Mesendoderm (in vitro differentiated cells): ENCODE data around the gene UFM1.

Source experiments
- DNase-seq: peaks from one replicate; pipeline ENCODE4 v3.0.0; 2013
- H2AK5ac ChIP-seq: 2 replicates; pipeline ENCODE4 v1.6.1; 2013; ENCODE audit warnings: low read length, inconsistent platforms
- H2BK120ac ChIP-seq: 2 replicates; pipeline ENCODE4 v1.6.1; 2013; ENCODE audit warnings: low read depth, mild to moderate bottlenecking, low read length, moderate library complexity, mixed read lengths
- H2BK15ac ChIP-seq: replicated peaks from 2 replicates; pipeline ENCODE4 v1.6.1; 2013; ENCODE audit warnings: low read depth, mild to moderate bottlenecking, moderate library complexity
- H2BK5ac ChIP-seq: 2 replicates; pipeline ENCODE4 v1.6.1; 2013; ENCODE audit warnings: low read length, inconsistent platforms
- H3K18ac ChIP-seq: 2 replicates; pipeline ENCODE4 v1.6.1; 2013; ENCODE audit warnings: mild to moderate bottlenecking, low read length, mixed read lengths
- H3K23ac ChIP-seq: one replicate; pipeline ENCODE4 v1.6.1; 2013; ENCODE audit warnings: low read length
- H3K27ac ChIP-seq: 2 replicates; pipeline ENCODE4 v1.5.1; 2013; ENCODE audit warnings: low read depth, mild to moderate bottlenecking, inconsistent platforms, low read length, moderate library complexity
- H3K27me3 ChIP-seq: 2 replicates; pipeline ENCODE4 v1.6.1; 2013; ENCODE audit warnings: low read length, control low read depth, mild to moderate bottlenecking, inconsistent platforms; ENCODE audit not compliant: insufficient read depth, poor library complexity
- H3K36me3 ChIP-seq: 2 replicates; pipeline ENCODE4 v1.6.1; 2013; ENCODE audit warnings: low read length, inconsistent platforms; ENCODE audit not compliant: control insufficient read depth, insufficient read depth
- H3K4ac ChIP-seq: one replicate; pipeline ENCODE4 v1.6.1; 2013; ENCODE audit warnings: low read depth, mild to moderate bottlenecking, low read length, moderate library complexity
- H3K4me1 ChIP-seq: 2 replicates; pipeline ENCODE4 v1.6.1; 2013; ENCODE audit warnings: low read depth, low read length, inconsistent platforms; ENCODE audit not compliant: control insufficient read depth
- H3K4me2 ChIP-seq: 2 replicates; pipeline ENCODE4 v1.6.1; 2013; ENCODE audit warnings: low read length
- H3K4me3 ChIP-seq: 2 replicates; pipeline ENCODE4 v1.5.1; 2013; ENCODE audit warnings: mild to moderate bottlenecking, low read length
- H3K56ac ChIP-seq: one replicate; pipeline ENCODE4 v1.6.1; 2013; ENCODE audit warnings: low read length
- H3K79me1 ChIP-seq: 2 replicates; pipeline ENCODE4 v1.6.1; 2013; ENCODE audit warnings: low read length, inconsistent platforms
- H3K79me2 ChIP-seq: 2 replicates; pipeline ENCODE4 v1.6.1; 2013; ENCODE audit warnings: mild to moderate bottlenecking, low read length; ENCODE audit not compliant: control insufficient read depth, insufficient read depth
- H3K9ac ChIP-seq: 2 replicates; pipeline ENCODE4 v1.6.1; 2013; ENCODE audit warnings: low read length, inconsistent platforms
- H4K5ac ChIP-seq: one replicate; pipeline ENCODE4 v1.6.1; 2013; ENCODE audit warnings: low read length
- H4K8ac ChIP-seq: one replicate; pipeline ENCODE4 v1.6.1; 2013; ENCODE audit warnings: low read depth, mild to moderate bottlenecking, control low read depth, low read length, moderate library complexity
- WGBS: extraction: QIAGEN DNeasy Blood & Tissue Kit; methylation state at CpG from one replicate; pipeline ENCODE4 v1.1.7; 2013; ENCODE audit warnings: low lambda C conversion rate, missing lambda C conversion rate; ENCODE audit not compliant: insufficient coverage; ENCODE audit errors: extremely low coverage; 5-methylcytosine and 5-hydroxymethylcytosine counted together

The UFM1 gene

DNA sequence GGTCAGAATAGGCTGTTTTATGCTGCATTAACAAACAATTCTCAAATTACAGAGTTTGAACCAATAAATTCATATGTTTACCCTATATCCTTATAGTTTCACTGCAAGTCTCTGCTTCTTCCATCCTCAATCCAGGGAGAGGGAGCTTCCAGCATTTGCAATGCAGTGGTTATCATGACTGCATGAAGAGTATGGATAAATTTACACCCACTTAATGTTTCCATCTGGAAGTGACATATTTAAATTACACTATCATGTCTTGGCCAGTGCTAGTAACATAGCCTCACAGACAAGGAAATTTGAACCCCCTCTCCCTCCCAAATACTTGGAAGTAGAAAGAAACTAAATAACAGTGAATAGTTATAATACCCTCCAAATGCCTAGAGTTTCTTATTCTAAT lies 33.5 kb upstream of the UFM1 start:
- Histone ChIP-seq H3K18ac (no peak overlapping the region), H2BK120ac (no peak overlapping the region), H3K9ac (no peak overlapping the region), H3K27me3 (no peaks in the 10 kb centered on the region), H3K79me2 (no peaks in the 10 kb centered on the region), H3K27ac (no peak overlapping the region), H2AK5ac (no peak overlapping the region), H3K4me2 (no peak overlapping the region), H3K4me1 (no peaks in the 10 kb centered on the region), H3K4me3 (no peak overlapping the region), H3K56ac (no peak overlapping the region), H4K5ac (no peak overlapping the region), H3K36me3 (no peaks in the 10 kb centered on the region), H2BK15ac (no peak overlapping the region), H2BK5ac (no peak overlapping the region), H3K4ac (no peak overlapping the region), H3K79me1 (no peaks in the 10 kb centered on the region), H3K23ac (no peak overlapping the region), H4K8ac (no peak overlapping the region)
- no peak for DNase-seq

DNA sequence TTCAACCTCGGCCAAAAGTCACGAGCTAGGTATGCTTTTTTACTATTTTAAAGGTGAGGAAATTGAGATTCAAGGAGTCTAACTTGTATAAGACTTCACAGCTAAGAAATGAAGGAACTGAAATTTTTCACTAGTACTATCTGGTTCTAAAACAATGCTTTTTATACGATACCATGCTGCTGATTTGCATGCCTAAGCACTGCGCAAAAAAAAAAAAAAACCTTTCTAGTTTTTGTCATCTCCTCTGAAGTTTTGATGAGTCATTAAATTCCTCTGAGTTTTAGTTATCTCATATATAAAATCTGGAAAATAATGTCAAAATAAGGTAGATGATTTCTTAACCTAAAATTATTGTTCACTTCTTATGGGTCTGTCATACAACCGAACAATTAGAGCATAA lies 28.0 kb upstream of the UFM1 start:
- H3K4me3 ChIP-seq, result no peak overlapping the region
- no peak overlapping the region for H3K27ac ChIP-seq
- no CpG with 5 or more reads among the region's 5 CpGs for WGBS
- H4K8ac ChIP-seq, result no peak overlapping the region
- H3K4ac ChIP-seq, result no peak overlapping the region
- no peak overlapping the region for H3K18ac ChIP-seq
- H2BK15ac ChIP-seq, result no peak overlapping the region
- no peak overlapping the region for H3K23ac ChIP-seq
- H2AK5ac ChIP-seq, result no peak overlapping the region
- no peak overlapping the region for H3K56ac ChIP-seq
- no peak overlapping the region for H3K4me2 ChIP-seq
- H3K79me2 ChIP-seq, result no peaks in the 10 kb centered on the region
- H2BK120ac ChIP-seq, result no peak overlapping the region
- H2BK5ac ChIP-seq, result no peak overlapping the region
- H4K5ac ChIP-seq, result no peak overlapping the region
- no peak for DNase-seq
- no peak overlapping the region for H3K9ac ChIP-seq
- H3K79me1 ChIP-seq, result no peaks in the 10 kb centered on the region
- H3K27me3 ChIP-seq, result no peaks in the 10 kb centered on the region
- H3K36me3 ChIP-seq, result no peaks in the 10 kb centered on the region
- no peaks in the 10 kb centered on the region for H3K4me1 ChIP-seq

DNA sequence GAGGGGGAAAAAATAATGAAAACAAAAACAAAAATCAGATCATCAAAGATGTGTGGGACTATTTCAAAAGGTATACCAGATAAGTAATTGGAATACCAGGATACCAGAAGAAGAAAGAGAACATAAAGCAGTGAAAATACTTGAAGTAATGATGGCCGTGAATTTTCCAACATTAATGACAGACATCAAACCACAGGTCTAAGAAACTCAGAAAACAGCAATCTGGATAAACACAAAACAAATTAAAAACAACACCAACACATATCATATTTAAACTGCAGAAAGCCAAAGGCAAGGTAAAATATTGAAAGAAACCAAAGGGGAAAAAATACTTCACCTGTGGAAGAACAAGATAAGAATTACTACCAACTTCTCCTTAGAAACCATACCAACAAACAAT lies 24.2 kb upstream of the UFM1 start:
- no peaks in the 10 kb centered on the region for H3K79me1 ChIP-seq
- no peak overlapping the region for H2BK5ac ChIP-seq
- WGBS, result no CpG with 5 or more reads among the region's 1 CpG
- no peak overlapping the region for H3K4me2 ChIP-seq
- H3K56ac ChIP-seq, result no peak overlapping the region
- H4K8ac ChIP-seq, result no peak overlapping the region
- no peak overlapping the region for H3K27ac ChIP-seq
- H2AK5ac ChIP-seq, result no peak overlapping the region
- no peak overlapping the region for H2BK120ac ChIP-seq
- no peaks in the 10 kb centered on the region for H3K36me3 ChIP-seq
- H3K23ac ChIP-seq, result no peak overlapping the region
- H3K4me1 ChIP-seq, result no peaks in the 10 kb centered on the region
- no peak for DNase-seq
- H3K4ac ChIP-seq, result no peak overlapping the region
- no peak overlapping the region for H3K18ac ChIP-seq
- H3K79me2 ChIP-seq, result no peaks in the 10 kb centered on the region
- H3K9ac ChIP-seq, result no peak overlapping the region
- no peak overlapping the region for H2BK15ac ChIP-seq
- H3K4me3 ChIP-seq, result no peak overlapping the region
- no peak overlapping the region for H4K5ac ChIP-seq
- no peaks in the 10 kb centered on the region for H3K27me3 ChIP-seq

DNA sequence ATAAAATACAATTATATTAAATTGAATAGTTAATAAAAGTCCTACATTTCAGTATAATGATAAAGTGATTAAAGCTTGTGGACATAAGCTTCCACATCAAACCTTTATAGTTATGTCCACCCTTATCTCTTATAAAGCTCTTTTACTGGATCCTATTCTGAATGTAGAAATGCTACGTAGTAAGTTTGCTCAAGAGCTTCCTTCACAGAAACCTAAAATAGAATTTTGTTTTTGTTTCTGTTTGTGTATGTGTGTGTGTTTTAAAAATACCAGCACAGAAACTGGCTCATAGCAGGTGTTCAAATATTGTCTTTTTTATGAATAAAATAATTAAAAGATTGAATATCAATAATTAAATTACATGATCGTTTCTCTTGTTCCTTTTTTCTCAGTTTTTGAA lies 21.0 kb upstream of the UFM1 start:
- no CpG with 5 or more reads among the region's 2 CpGs for WGBS
- Histone ChIP-seq H3K79me2 (no peaks in the 10 kb centered on the region), H4K8ac (no peak overlapping the region), H2BK5ac (no peak overlapping the region), H3K9ac (no peak overlapping the region), H4K5ac (no peak overlapping the region), H3K4ac (no peak overlapping the region), H2AK5ac (no peak overlapping the region), H2BK120ac (no peak overlapping the region), H3K36me3 (no peaks in the 10 kb centered on the region), H3K4me1 (no peaks in the 10 kb centered on the region), H3K27me3 (no peaks in the 10 kb centered on the region), H3K79me1 (no peaks in the 10 kb centered on the region), H3K4me3 (no peak overlapping the region), H3K18ac (no peak overlapping the region), H3K4me2 (no peak overlapping the region), H3K27ac (no peak overlapping the region), H3K23ac (no peak overlapping the region), H3K56ac (no peak overlapping the region), H2BK15ac (no peak overlapping the region)
- DNase-seq, result no peak

GRCh38 chr13:38334845-38335244 lies 14.8 kb upstream of the UFM1 start:
- Histone ChIP-seq H2AK5ac (no peak overlapping the region), H2BK5ac (no peak overlapping the region), H2BK15ac (no peak overlapping the region), H2BK120ac (no peak overlapping the region), H3K9ac (no peak overlapping the region), H4K8ac (no peak overlapping the region), H3K36me3 (no peaks in the 10 kb centered on the region), H3K79me1 (no peaks in the 10 kb centered on the region), H3K4ac (no peak overlapping the region), H3K18ac (no peak overlapping the region), H3K79me2 (no peaks in the 10 kb centered on the region), H3K23ac (no peak overlapping the region), H3K27me3 (no peaks in the 10 kb centered on the region), H3K56ac (no peak overlapping the region), H3K27ac (no peak overlapping the region), H3K4me3 (no peak overlapping the region), H4K5ac (no peak overlapping the region), H3K4me1 (no peaks in the 10 kb centered on the region), H3K4me2 (no peak overlapping the region)
- DNase-seq, result no peak
- WGBS, result no CpG with 5 or more reads among the region's 2 CpGs

DNA sequence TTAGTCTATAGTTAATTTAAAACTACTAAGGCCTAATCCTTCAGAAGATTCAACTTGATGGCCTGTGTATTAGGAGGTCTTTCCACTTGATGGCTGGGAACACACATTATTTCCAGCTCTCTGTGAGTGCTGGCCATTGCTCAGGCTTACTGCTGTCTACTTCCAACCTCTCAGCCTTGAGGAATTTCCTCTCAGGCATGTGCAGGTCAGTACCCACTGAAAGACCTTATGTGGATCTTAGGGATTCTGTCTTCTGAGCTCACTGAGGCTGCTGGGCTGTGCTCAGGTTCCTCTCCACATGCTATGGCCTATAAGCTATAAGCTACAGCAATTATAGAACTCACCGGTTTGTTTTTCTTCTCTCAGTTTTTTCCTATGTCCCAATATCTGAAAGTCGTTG lies 11.6 kb upstream of the UFM1 start:
- Histone ChIP-seq H4K8ac (no peak overlapping the region), H3K27ac (no peak overlapping the region), H3K23ac (no peak overlapping the region), H3K9ac (no peak overlapping the region), H2AK5ac (no peak overlapping the region), H3K27me3 (no peaks in the 10 kb centered on the region), H3K4ac (no peak overlapping the region), H3K4me2 (no peak overlapping the region), H2BK5ac (no peak overlapping the region), H3K4me3 (no peak overlapping the region), H4K5ac (no peak overlapping the region), H3K79me1 (no peaks in the 10 kb centered on the region), H2BK120ac (no peak overlapping the region), H3K36me3 (no peaks in the 10 kb centered on the region), H3K4me1 (no peaks in the 10 kb centered on the region), H3K79me2 (no peaks in the 10 kb centered on the region), H3K56ac (no peak overlapping the region), H2BK15ac (no peak overlapping the region), H3K18ac (no peak overlapping the region)
- no CpG with 5 or more reads among the region's 2 CpGs for WGBS
- DNase-seq, result no peak
